ENCODE measurements around the gene RBKS. TPM values are rescaled to one million over a fixed set of nuclear protein-coding genes. Genes with fewer than 3 reads are reported as not detected.

Gene RBKS
- total RNA-seq, 1 experiment from 2014 or later = 3.3 TPM

DNA sequence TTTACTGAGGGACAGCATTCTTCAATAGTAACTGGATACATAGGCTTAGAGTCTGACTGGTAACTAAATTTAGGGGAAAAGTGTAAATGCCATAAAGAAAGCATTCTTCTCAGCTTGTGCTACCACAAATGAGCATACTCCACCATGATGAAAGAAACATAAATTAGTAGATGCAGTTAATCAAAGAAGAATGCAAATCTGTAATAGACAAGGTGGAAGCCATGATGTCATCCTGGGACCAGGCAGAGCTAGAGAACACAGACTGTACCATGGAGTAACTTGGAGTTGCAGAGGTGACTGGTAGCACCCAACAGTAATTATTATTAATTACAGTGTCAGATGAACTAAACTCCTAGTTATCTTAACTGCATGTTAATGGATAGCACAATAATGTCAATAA, 51.7 kb downstream of the RBKS start:
- TF ChIP-seq, protein P1, sequence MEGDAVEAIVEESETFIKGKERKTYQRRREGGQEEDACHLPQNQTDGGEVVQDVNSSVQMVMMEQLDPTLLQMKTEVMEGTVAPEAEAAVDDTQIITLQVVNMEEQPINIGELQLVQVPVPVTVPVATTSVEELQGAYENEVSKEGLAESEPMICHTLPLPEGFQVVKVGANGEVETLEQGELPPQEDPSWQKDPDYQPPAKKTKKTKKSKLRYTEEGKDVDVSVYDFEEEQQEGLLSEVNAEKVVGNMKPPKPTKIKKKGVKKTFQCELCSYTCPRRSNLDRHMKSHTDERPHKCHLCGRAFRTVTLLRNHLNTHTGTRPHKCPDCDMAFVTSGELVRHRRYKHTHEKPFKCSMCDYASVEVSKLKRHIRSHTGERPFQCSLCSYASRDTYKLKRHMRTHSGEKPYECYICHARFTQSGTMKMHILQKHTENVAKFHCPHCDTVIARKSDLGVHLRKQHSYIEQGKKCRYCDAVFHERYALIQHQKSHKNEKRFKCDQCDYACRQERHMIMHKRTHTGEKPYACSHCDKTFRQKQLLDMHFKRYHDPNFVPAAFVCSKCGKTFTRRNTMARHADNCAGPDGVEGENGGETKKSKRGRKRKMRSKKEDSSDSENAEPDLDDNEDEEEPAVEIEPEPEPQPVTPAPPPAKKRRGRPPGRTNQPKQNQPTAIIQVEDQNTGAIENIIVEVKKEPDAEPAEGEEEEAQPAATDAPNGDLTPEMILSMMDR (IDR thresholded peaks at IDR 0.05; ENCODE audit: unreplicated experiment) = no peak
- Mint-ChIP-seq H3K4me1 (ENCODE audit: low read depth, unreplicated experiment) (no peaks in the 10 kb centered on the region), H3K4me3 (ENCODE audit: low read depth, unreplicated experiment) (no peak overlapping the region), H3K36me3 (ENCODE audit: insufficient read depth, unreplicated experiment) (no peaks in the 10 kb centered on the region), H3K27ac (ENCODE audit: unreplicated experiment) (no peak overlapping the region), H3K27me3 (ENCODE audit: unreplicated experiment) (no peaks in the 10 kb centered on the region), H3K9me3 (ENCODE audit: low read depth, unreplicated experiment) (no peaks in the 10 kb centered on the region)
- intact Hi-C loops (cut with micrococcal nuclease; ENCODE audit: unreplicated experiment) = no loop called here
- CTCF ChIA-PET = no interaction called here
- BruUV-seq (replicated peaks) = no TSS peak
- DNase-seq = no peak

DNA sequence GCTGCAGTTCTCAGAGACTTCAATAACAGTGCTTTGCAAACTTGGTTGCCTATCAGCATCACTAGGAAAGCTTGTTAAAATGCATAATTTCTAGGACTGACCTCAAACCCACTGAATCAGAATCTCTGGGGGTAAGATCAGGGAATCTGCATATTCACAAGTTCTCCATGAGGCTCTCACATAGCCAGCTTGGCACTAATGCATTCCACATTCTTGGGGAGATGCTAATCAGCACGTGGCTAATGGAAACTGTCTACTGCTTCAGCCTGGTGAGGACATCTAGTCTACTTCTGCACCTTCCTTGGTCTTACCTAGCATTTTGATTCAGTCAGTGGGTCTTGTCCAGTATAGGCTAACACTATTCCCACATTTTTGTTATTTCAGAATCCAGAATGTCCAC, 56.3 kb downstream of the RBKS start:
- CTCF ChIA-PET = interaction anchor here (1.2 kb wide), 1 partner anchor 81 kb away, joined by 3 read pairs; no protein-coding TSS in a partner anchor
- Mint-ChIP-seq H3K27me3 (ENCODE audit: unreplicated experiment) (no peaks in the 10 kb centered on the region), H3K9me3 (ENCODE audit: low read depth, unreplicated experiment) (no peaks in the 10 kb centered on the region), H3K4me3 (ENCODE audit: low read depth, unreplicated experiment) (no peak overlapping the region), H3K27ac (ENCODE audit: unreplicated experiment) (no peak overlapping the region), H3K36me3 (ENCODE audit: insufficient read depth, unreplicated experiment) (no peaks in the 10 kb centered on the region), H3K4me1 (ENCODE audit: low read depth, unreplicated experiment) (no peaks in the 10 kb centered on the region)
- BruUV-seq (replicated peaks) = no TSS peak
- DNase-seq = no peak
- intact Hi-C loops (cut with micrococcal nuclease; ENCODE audit: unreplicated experiment) = no loop called here
- TF ChIP-seq, protein P1 (IDR thresholded peaks at IDR 0.05; ENCODE audit: unreplicated experiment) = no peak

DNA sequence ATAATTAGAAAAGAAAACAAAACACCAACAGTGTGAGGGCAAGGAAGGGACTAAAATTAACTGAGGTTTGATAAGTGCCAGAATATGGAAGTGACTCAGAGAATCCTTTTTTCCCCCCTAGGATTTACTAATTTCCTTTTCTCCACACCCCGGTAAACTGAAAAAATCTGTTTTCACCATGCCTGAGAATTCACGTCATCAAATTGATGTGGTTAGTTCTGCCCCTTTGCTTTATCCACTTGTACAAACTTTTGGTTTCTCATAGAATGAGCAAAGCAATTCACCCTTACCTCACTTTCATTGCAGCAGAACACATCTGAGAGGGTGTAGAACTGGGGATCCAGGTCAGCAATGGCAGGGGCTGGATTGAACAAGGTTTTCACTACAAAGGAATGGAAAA, 57.8 kb downstream of the RBKS start:
- no peak for DNase-seq
- Mint-ChIP-seq H3K4me1 (ENCODE audit: low read depth, unreplicated experiment) (peaks cover 9% of the 10 kb centered on the region), H3K36me3 (ENCODE audit: insufficient read depth, unreplicated experiment) (no peaks in the 10 kb centered on the region), H3K27ac (ENCODE audit: unreplicated experiment) (no peak overlapping the region), H3K27me3 (ENCODE audit: unreplicated experiment) (no peaks in the 10 kb centered on the region), H3K4me3 (ENCODE audit: low read depth, unreplicated experiment) (no peak overlapping the region), H3K9me3 (ENCODE audit: low read depth, unreplicated experiment) (no peaks in the 10 kb centered on the region)
- intact Hi-C loops (cut with micrococcal nuclease; ENCODE audit: unreplicated experiment) = no loop called here
- CTCF ChIA-PET = no interaction called here
- no TSS peak for BruUV-seq (replicated peaks)
- TF ChIP-seq, protein P1 (IDR thresholded peaks at IDR 0.05; ENCODE audit: unreplicated experiment) = no peak

DNA sequence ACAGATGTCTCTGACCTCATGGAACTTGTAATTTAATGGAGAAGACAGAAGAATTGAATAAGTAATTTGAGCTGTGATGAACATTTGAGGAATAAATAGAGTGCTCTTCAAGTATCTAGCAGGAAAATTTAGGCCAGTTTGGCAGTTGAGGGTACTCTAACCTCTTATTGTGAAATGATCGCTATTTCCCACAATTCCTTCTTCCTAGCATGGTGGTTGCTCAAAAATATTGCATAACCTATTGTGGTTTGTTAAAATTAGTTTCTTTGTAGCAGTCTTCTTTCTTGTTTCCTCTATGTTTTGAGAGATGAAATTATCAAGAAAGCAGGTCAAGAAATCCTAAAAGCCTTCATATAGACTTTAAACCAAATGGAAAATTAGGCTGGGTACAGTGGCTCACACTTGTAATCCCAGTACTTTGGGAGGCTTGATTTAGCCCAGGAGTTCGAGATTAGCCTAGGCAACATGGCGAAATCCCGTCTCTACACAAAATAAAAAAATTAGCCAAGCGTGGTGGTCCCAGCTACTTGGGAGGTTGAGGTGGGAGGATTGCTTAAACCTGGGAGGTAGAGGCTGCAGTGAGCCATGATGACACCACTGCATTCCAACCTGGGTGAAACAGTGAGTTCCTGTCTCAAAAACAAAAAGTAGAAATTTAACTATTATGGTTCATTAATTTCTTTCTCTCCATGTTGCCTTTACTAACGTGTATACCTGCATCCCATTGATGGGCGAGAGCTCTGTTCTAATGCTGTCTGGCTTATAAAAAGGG, 58.7 kb downstream of the RBKS start:
- H3K36me3 Mint-ChIP-seq (ENCODE audit: insufficient read depth, unreplicated experiment) = no peaks in the 10 kb centered on the region
- no peak overlapping the region for H3K4me3 Mint-ChIP-seq (ENCODE audit: low read depth, unreplicated experiment)
- TF ChIP-seq, protein P1 (IDR thresholded peaks at IDR 0.05; ENCODE audit: unreplicated experiment) = no peak
- peaks cover 9% of the 10 kb centered on the region for H3K4me1 Mint-ChIP-seq (ENCODE audit: low read depth, unreplicated experiment)
- H3K9me3 Mint-ChIP-seq (ENCODE audit: low read depth, unreplicated experiment) = no peaks in the 10 kb centered on the region
- intact Hi-C loops (cut with micrococcal nuclease; ENCODE audit: unreplicated experiment) = no loop called here
- no peaks in the 10 kb centered on the region for H3K27me3 Mint-ChIP-seq (ENCODE audit: unreplicated experiment)
- no peak for DNase-seq
- H3K27ac Mint-ChIP-seq (ENCODE audit: unreplicated experiment) = no peak overlapping the region
- BruUV-seq (replicated peaks) = no TSS peak
- CTCF ChIA-PET = no interaction called here
